Measurements from ENCODE around the gene RFXANK. TPM values are rescaled to one million over a fixed set of nuclear protein-coding genes. Genes with fewer than 3 reads are reported as not detected.
A peak's percentile ranks its signal among the peaks of the same experiment; 100 is the strongest.
"Not testable (repeated sequence)": the region's sequence is repeated elsewhere in the genome, so short reads cannot be mapped to it uniquely, and the experiment has no call there.

RFXANK gene
- total RNA-seq, 1 donor from 2014 or later = 112 TPM

GRCh38 chr19:19215792-19216191 lies 23.7 kb downstream of the RFXANK start:
- H3K36me3 Mint-ChIP-seq (ENCODE audit: low read depth) = no peaks in the 10 kb centered on the region
- no peaks in the 10 kb centered on the region for H3K4me1 Mint-ChIP-seq (ENCODE audit: low read depth)
- H3K27me3 Mint-ChIP-seq (ENCODE audit: low read depth) = peaks cover 28% of the 10 kb centered on the region
- no peaks in the 10 kb centered on the region for H3K9me3 Mint-ChIP-seq
- no peak overlapping the region for H3K27ac Mint-ChIP-seq
- H3K4me3 Mint-ChIP-seq (ENCODE audit: low read depth) = no peak overlapping the region
- no peak for DNase-seq (ENCODE audit: low spot score)
- intact Hi-C loops (cut with micrococcal nuclease) = no loop called here

DNA sequence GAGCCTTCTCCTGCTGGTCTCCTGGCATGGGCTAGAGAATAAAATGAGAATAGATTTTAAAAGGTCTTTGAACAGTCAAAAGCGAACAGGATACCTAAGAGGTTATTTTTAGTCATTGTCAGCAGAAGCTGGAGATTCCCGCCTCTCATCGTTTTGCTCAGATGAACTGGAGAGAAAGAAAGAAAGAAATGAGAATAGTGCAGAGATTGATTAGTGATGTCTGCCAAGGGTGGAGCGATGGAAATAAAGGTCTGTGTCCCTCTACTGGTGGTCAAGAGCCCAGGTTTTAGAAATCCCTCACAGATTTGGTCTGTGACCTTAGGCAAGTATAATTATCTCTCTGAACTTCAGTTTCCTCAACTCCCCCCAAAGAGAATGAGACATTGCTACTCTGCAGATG lies 25.0 kb downstream of the RFXANK start:
- Mint-ChIP-seq H3K4me1 (ENCODE audit: low read depth) (no peaks in the 10 kb centered on the region), H3K36me3 (ENCODE audit: low read depth) (no peaks in the 10 kb centered on the region), H3K9me3 (no peaks in the 10 kb centered on the region), H3K4me3 (ENCODE audit: low read depth) (no peak overlapping the region), H3K27ac (no peak overlapping the region), H3K27me3 (ENCODE audit: low read depth) (peaks cover 19% of the 10 kb centered on the region)
- intact Hi-C loops (cut with micrococcal nuclease) = no loop called here
- no peak for DNase-seq (ENCODE audit: low spot score)

- Mint-ChIP-seq H3K36me3 (ENCODE audit: low read depth) (no peaks in the 10 kb centered on the region), H3K9me3 (no peaks in the 10 kb centered on the region), H3K4me3 (ENCODE audit: low read depth) (no peak overlapping the region), H3K27ac (no peak overlapping the region), H3K4me1 (ENCODE audit: low read depth) (no peaks in the 10 kb centered on the region), H3K27me3 (ENCODE audit: low read depth) (peaks cover 13% of the 10 kb centered on the region)
- DNase-seq (ENCODE audit: low spot score) = no peak
- intact Hi-C loops (cut with micrococcal nuclease) = no loop called here
These were observed 26.9 kb downstream of the RFXANK start for GRCh38 chr19:19218911-19219310.

GRCh38 chr19:19221000-19221399 lies 28.9 kb downstream of the RFXANK start:
- H3K9me3 Mint-ChIP-seq; H3K4me3 Mint-ChIP-seq (ENCODE audit: low read depth); H3K36me3 Mint-ChIP-seq (ENCODE audit: low read depth); H3K4me1 Mint-ChIP-seq (ENCODE audit: low read depth); H3K27ac Mint-ChIP-seq; intact Hi-C loops (cut with micrococcal nuclease); DNase-seq (ENCODE audit: low spot score): not testable (repeated sequence)
- H3K27me3 Mint-ChIP-seq (ENCODE audit: low read depth) = peaks cover 11% of the 10 kb centered on the region

GRCh38 chr19:19223060-19223459 lies 31.0 kb downstream of the RFXANK start:
- no peak for DNase-seq (ENCODE audit: low spot score)
- peaks cover 11% of the 10 kb centered on the region for H3K27me3 Mint-ChIP-seq (ENCODE audit: low read depth)
- H3K36me3 Mint-ChIP-seq (ENCODE audit: low read depth) = no peaks in the 10 kb centered on the region
- no peak overlapping the region for H3K4me3 Mint-ChIP-seq (ENCODE audit: low read depth)
- H3K9me3 Mint-ChIP-seq = no peaks in the 10 kb centered on the region
- H3K4me1 Mint-ChIP-seq (ENCODE audit: low read depth) = no peaks in the 10 kb centered on the region
- H3K27ac Mint-ChIP-seq = no peak overlapping the region
- intact Hi-C loops (cut with micrococcal nuclease) = no loop called here

DNA sequence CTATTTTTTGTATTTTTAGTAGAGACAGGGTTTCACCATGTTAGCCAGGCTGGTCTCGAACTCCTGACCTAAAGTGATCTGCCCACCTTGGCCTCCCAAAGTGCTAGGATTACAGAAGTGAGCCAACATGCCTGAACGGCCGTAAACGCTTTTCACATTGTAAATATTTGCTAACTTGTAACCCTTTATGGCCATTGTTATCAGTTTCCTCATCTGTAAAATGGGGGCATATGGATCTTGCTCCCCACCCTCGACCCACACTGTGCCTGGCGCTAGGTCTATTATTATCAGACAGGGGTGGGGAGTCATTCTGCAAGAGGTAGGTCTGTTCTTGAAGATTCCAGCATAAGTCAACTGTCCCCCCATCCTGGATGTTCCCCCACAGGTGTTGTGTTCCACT lies 31.6 kb downstream of the RFXANK start:
- Mint-ChIP-seq H3K4me1 (ENCODE audit: low read depth) (no peaks in the 10 kb centered on the region), H3K27me3 (ENCODE audit: low read depth) (peaks cover 11% of the 10 kb centered on the region), H3K4me3 (ENCODE audit: low read depth) (no peak overlapping the region), H3K9me3 (no peaks in the 10 kb centered on the region), H3K36me3 (ENCODE audit: low read depth) (no peaks in the 10 kb centered on the region), H3K27ac (no peak overlapping the region)
- intact Hi-C loops (cut with micrococcal nuclease) = no loop called here
- no peak for DNase-seq (ENCODE audit: low spot score)

- intact Hi-C loops (cut with micrococcal nuclease) = no loop called here
- Mint-ChIP-seq H3K27me3 (ENCODE audit: low read depth) (peaks cover 11% of the 10 kb centered on the region), H3K36me3 (ENCODE audit: low read depth) (no peaks in the 10 kb centered on the region), H3K4me1 (ENCODE audit: low read depth) (no peaks in the 10 kb centered on the region), H3K27ac (no peak overlapping the region), H3K9me3 (no peaks in the 10 kb centered on the region), H3K4me3 (ENCODE audit: low read depth) (peak overlapping the region; percentile 54)
- DNase-seq (ENCODE audit: low spot score) = no peak
These were observed 32.2 kb downstream of the RFXANK start for GRCh38 chr19:19224150-19224851.

DNA sequence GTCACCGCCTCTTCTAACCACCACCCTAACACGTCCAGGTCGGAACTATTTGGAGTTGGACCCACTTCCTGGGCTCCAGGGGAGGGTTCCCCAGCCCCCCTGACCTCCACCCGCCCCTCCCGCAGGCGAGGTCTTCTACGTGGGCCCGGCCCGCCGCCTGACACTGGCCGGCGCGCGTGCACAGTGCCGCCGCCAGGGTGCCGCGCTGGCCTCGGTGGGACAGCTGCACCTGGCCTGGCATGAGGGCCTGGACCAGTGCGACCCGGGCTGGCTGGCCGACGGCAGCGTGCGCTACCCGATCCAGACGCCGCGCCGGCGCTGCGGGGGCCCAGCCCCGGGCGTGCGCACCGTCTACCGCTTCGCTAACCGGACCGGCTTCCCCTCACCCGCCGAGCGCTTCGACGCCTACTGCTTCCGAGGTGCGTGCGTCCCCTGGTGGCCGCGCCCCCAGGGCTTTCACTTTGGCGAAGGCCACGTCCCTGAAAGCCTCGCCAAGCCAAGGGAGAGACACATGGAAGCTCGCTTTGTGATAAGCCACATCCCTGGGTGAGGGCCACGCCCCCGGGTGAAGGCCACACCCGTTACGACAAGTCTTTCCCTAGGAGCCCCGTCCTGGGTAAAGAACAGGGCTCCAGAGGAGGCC lies 32.9 kb downstream of the RFXANK start:
- peak overlapping the region; percentile 60 for H3K27ac Mint-ChIP-seq
- H3K9me3 Mint-ChIP-seq = no peaks in the 10 kb centered on the region
- no peaks in the 10 kb centered on the region for H3K4me1 Mint-ChIP-seq (ENCODE audit: low read depth)
- peaks cover 11% of the 10 kb centered on the region for H3K27me3 Mint-ChIP-seq (ENCODE audit: low read depth)
- peak overlapping the region; percentile 73 for H3K4me3 Mint-ChIP-seq (ENCODE audit: low read depth)
- H3K36me3 Mint-ChIP-seq (ENCODE audit: low read depth) = no peaks in the 10 kb centered on the region
- intact Hi-C loops (cut with micrococcal nuclease) = loop anchor here (5.0 kb wide), 1 partner anchor 78 kb away; no protein-coding TSS in a partner anchor
- DNase-seq (ENCODE audit: low spot score) = peak; percentile 76

DNA sequence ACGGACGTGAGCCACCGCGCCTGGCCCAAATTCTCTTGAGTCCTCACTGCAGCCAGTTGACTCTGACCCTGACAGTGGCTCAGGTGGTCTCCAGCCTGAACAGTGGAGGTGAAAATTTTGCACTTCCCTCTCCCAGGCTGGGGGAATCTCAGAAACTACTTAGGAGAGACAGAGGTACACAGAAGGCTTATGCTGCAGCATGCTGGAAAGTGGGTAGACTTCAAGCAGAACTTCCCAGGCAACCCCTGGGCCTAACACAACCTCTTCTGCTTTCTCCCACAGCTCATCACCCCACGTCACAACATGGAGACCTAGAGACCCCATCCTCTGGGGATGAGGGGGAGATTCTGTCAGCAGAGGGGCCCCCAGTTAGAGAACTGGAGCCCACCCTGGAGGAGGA lies 34.1 kb downstream of the RFXANK start:
- Mint-ChIP-seq H3K9me3 (no peaks in the 10 kb centered on the region), H3K36me3 (ENCODE audit: low read depth) (no peaks in the 10 kb centered on the region), H3K4me1 (ENCODE audit: low read depth) (no peaks in the 10 kb centered on the region), H3K27me3 (ENCODE audit: low read depth) (peaks cover 11% of the 10 kb centered on the region), H3K27ac (no peak overlapping the region), H3K4me3 (ENCODE audit: low read depth) (no peak overlapping the region)
- no peak for DNase-seq (ENCODE audit: low spot score)
- intact Hi-C loops (cut with micrococcal nuclease) = loop anchor here (5.0 kb wide), 1 partner anchor 79 kb away; no protein-coding TSS in a partner anchor

DNA sequence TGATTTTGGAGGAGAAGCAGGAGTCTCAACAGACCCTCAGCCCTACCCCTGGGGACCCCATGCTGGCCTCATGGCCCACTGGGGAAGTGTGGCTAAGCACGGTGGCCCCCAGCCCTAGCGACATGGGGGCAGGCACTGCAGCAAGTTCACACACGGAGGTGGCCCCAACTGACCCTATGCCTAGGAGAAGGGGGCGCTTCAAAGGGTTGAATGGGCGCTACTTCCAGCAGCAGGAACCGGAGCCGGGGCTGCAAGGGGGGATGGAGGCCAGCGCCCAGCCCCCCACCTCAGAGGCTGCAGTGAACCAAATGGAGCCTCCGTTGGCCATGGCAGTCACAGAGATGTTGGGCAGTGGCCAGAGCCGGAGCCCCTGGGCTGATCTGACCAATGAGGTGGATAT lies 34.6 kb downstream of the RFXANK start:
- peaks cover 11% of the 10 kb centered on the region for H3K27me3 Mint-ChIP-seq (ENCODE audit: low read depth)
- no peaks in the 10 kb centered on the region for H3K4me1 Mint-ChIP-seq (ENCODE audit: low read depth)
- no peak overlapping the region for H3K4me3 Mint-ChIP-seq (ENCODE audit: low read depth)
- H3K9me3 Mint-ChIP-seq = no peaks in the 10 kb centered on the region
- intact Hi-C loops (cut with micrococcal nuclease) = loop anchor here (5.0 kb wide), 1 partner anchor 79 kb away; no protein-coding TSS in a partner anchor
- no peak for DNase-seq (ENCODE audit: low spot score)
- no peak overlapping the region for H3K27ac Mint-ChIP-seq
- no peaks in the 10 kb centered on the region for H3K36me3 Mint-ChIP-seq (ENCODE audit: low read depth)

GRCh38 chr19:19227217-19227616 lies 35.2 kb downstream of the RFXANK start:
- DNase-seq (ENCODE audit: low spot score) = no peak
- Mint-ChIP-seq H3K27ac (no peak overlapping the region), H3K4me3 (ENCODE audit: low read depth) (no peak overlapping the region), H3K27me3 (ENCODE audit: low read depth) (peaks cover 11% of the 10 kb centered on the region), H3K36me3 (ENCODE audit: low read depth) (no peaks in the 10 kb centered on the region), H3K9me3 (no peaks in the 10 kb centered on the region), H3K4me1 (ENCODE audit: low read depth) (no peaks in the 10 kb centered on the region)
- intact Hi-C loops (cut with micrococcal nuclease) = loop anchor here (5.0 kb wide), 1 partner anchor 80 kb away; no protein-coding TSS in a partner anchor

DNA sequence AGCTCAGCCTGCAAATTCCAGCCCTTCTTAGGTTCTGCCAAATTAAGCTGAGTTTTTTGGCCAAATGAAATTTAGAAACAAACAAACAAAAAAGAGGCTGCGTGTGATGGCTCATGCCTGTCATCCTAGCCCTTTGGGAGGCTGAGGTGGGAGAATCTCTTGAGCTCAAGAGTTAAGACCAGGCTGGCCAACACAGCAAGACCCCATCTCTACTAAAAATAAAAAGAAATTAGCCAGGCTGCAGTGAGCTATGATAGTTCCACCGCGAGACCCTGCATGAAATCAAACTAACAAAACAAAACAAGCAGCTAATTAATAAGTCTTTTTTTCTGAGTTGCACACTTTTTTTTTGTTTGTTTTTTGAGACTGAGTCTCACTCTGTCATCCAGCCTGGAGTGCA lies 37.6 kb downstream of the RFXANK start:
- no peak for DNase-seq (ENCODE audit: low spot score)
- H3K36me3 Mint-ChIP-seq (ENCODE audit: low read depth) = no peaks in the 10 kb centered on the region
- no peak overlapping the region for H3K4me3 Mint-ChIP-seq (ENCODE audit: low read depth)
- no peaks in the 10 kb centered on the region for H3K4me1 Mint-ChIP-seq (ENCODE audit: low read depth)
- peaks cover 3% of the 10 kb centered on the region for H3K9me3 Mint-ChIP-seq
- peaks cover 2% of the 10 kb centered on the region for H3K27me3 Mint-ChIP-seq (ENCODE audit: low read depth)
- intact Hi-C loops (cut with micrococcal nuclease) = loop anchor here (5.0 kb wide), 1 partner anchor 82 kb away; no protein-coding TSS in a partner anchor
- no peak overlapping the region for H3K27ac Mint-ChIP-seq

- Mint-ChIP-seq H3K4me1 (ENCODE audit: low read depth) (no peaks in the 10 kb centered on the region), H3K4me3 (ENCODE audit: low read depth) (no peak overlapping the region), H3K27ac (no peak overlapping the region), H3K27me3 (ENCODE audit: low read depth) (no peaks in the 10 kb centered on the region), H3K36me3 (ENCODE audit: low read depth) (no peaks in the 10 kb centered on the region), H3K9me3 (peaks cover 7% of the 10 kb centered on the region)
- intact Hi-C loops (cut with micrococcal nuclease) = no loop called here
- DNase-seq (ENCODE audit: low spot score) = no peak
These were observed 38.9 kb downstream of the RFXANK start for GRCh38 chr19:19230999-19231398.
